HG03439 (cell line): ENCODE data around the gene C16orf86.

Experiments
- ATAC-seq: cut with Tn5 transposase; IDR thresholded peaks from one replicate; pipeline ENCODE4 v1.9.1; 2021; ENCODE audit warnings: mild to moderate bottlenecking, moderate library complexity; ENCODE audit not compliant: unreplicated experiment

The C16orf86 gene

DNA sequence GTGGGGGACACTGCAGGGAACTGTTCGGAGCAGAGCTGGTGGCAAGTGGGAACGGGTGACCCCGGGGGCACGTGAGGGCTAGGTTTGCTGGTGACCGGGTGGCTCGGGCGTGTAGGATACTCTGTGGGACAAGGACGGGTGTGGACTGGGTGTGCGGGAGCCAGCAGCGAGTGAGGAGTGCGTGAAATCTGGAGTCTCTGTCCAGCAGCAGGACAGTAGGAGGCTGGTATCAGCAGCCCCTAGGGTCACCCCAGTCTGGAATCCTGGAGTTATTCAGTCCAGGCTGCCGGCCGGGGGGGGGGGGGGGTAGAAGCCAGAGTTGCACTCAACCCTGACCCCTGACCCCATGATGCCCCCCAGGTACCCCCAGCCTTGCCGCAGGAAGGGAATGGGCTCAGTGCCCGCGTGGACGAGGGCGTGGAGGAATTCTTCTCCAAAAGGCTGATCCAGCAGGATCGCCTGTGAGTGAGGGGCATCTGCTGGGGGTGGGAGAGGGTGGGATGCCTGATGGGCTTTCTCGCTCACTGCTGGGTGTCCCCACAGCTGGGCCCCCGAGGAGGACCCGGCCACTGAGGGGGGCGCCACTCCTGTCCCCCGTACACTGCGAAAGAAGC, 12.7 kb upstream of the C16orf86 start:
- no peak for ATAC-seq

DNA sequence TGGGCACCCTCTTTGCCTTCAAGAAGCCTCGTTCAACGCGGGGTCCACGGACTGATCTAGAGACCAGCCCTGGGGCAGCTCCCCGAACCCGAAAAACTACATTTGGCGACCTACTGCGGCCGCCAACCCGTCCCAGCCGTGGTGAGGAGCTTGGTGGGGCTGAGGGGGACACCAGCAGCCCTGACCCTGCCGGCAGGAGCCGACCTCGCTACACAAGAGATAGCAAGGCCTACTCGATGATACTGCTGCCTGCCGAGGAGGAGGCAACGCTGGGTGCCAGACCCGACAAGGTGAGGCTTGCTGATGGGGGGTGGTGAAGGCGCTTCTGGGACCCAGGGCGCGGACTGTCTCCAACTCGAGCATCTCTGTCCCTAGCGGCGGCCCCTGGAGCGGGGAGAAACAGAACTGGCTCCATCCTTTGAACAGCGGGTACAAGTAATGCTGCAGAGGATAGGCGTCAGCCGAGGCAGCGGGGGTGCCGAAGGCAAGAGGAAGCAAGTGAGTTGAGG, 12.2 kb upstream of the C16orf86 start:
- no peak for ATAC-seq

DNA sequence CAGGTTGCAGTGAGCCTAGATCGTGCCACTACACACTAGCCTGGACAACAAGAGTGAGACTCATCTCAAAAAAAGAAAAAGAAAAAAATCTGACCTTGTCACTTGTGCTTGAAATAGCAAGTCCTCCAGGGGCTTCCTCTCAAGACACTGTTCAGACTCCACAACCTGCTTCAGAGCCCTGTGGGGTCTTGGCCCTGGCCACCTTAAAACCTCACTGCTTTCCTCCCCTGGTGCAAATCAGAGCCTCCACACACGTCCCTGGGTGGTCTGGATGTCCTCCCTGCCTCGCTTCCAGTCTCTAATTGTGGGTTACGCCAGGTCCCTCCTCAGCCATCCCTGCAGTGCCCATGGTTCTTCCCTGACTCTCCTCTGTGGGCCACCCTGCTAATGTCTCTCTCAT, 11.3 kb upstream of the C16orf86 start:
- ATAC-seq = no peak

DNA sequence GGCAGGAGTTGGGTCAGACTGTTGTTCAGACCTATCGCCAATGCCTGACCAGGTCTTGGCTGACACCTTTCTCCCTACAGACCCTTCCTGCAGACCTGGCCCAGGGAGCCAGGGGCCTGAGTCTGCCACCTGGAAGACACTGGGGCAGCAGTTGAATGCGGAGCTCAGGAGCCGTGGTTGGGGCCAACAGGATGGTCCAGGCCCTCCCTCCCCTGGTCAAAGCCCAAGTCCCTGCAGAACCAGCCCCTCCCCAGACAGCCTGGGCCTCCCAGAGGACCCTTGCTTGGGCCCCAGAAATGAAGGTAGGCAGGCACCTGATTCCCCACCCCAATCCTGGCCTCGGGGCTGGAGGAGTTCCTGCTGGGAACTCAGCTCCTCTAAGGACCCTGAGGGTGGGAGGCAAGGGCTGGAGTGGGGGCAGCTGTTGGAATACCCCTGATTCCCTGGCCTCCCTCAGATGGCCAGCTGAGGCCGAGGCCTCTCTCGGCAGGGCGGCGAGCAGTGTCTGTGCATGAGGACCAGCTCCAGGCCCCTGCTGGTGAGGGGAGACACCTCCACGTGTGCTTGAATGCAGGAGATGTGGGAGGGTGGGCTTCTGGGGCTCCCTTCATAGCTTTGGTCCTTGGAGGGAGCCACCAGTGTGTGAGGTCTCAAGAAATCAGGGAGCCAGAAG, 10.1 kb upstream of the C16orf86 start:
- ATAC-seq = no peak

DNA sequence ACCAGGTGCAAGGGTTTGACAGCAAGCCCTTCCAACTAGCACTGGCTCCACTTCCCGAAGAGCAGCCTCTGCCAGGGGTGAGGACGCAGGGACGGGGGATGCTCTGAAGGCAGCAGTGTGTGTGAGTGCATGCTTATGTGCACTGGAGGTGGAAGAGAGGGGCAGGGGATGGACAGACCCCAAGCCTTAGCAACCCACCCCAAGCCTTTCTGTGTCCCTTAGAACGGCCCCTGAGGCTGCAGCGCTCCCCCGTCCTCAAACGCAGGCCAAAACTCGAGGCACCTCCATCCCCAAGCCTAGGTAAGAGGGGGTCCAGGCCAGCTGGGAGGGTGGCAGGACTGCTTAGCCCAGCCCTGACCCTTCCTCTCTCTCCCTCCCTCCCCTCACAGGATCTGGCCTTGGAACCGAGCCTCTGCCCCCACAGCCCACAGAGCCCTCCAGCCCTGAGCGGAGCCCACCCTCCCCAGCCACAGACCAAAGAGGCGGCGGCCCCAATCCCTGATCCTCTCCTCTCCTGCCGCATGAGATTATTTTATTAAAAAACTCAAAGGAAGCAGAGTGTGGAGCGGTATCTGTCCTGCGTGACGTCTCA, 9.5 kb upstream of the C16orf86 start:
- ATAC-seq = no peak

DNA sequence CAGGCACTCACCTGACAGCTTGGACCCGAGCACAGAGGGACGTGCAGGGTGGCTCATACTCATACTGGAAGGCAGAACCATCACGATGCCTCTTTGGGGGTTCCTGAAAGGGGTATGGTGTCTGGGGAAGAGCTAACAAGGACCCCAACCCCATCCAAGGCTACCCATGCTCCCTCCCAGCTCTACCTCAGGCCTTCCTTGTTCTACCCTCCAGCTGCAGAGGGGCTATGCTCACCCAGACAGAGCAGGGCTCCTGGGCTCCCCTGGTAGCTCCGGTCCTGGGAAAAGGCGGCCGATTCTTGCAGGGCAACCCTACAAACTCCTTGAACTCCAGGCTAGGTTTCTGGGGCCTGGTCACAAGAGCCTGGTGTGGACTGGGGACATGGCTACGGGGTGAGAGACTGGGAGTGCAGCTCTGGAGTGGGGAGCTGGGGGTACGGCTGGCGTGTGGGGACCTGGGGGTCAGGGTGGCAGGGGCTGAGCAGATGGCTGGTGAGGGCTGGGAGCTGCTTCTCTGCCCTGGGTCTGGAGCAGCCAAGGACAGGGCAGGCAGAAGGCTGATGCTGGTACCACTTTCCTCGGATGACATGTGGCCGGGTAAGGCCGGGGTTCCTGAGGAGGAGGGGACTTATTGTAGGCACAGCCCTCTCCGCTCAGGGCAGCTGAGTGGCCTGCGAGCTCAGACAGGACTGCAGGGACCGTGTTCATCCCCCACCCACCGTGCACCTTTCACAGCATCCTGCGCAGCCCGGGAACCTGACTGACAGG, 8.7 kb upstream of the C16orf86 start:
- ATAC-seq = no peak

DNA sequence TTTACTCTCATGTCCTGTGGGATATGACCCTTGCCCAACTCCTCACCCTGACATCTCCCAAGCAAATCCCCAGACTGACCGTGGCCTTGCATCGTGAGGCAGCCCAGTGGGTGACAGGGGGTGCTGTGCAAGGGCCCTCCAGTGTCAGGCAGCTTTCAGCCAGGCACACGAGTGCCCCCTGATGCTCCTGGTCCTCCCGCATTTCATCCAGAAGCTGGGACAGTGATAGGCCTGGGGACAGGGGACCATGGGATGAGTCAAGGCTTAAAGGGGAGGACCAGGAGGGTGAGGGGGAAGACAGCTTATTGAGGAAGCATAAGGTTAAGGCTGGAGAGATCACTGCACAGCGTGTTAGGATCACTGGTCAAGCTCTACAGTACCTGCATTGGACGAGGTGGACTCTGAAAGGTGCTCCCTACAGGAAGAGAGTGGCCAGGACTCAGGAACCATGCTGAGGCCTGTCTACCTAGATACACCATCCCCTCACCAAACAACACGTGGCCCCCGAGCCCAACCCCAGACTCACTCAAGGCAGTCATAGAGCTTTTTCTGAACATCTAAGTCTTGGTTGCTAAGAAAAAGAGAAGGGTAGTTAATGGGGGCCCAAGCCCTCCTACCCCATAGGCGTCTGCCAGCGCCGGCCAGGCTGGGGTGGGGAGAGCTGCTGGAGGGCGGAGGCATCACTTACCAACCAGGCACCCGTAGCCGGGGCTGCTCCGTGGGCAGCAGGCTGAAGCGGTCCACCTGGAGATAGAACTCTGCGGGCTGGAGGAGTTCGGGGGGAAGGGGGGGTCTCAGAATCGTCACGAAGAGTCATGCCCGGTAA, 7.6 kb upstream of the C16orf86 start:
- ATAC-seq = no peak

DNA sequence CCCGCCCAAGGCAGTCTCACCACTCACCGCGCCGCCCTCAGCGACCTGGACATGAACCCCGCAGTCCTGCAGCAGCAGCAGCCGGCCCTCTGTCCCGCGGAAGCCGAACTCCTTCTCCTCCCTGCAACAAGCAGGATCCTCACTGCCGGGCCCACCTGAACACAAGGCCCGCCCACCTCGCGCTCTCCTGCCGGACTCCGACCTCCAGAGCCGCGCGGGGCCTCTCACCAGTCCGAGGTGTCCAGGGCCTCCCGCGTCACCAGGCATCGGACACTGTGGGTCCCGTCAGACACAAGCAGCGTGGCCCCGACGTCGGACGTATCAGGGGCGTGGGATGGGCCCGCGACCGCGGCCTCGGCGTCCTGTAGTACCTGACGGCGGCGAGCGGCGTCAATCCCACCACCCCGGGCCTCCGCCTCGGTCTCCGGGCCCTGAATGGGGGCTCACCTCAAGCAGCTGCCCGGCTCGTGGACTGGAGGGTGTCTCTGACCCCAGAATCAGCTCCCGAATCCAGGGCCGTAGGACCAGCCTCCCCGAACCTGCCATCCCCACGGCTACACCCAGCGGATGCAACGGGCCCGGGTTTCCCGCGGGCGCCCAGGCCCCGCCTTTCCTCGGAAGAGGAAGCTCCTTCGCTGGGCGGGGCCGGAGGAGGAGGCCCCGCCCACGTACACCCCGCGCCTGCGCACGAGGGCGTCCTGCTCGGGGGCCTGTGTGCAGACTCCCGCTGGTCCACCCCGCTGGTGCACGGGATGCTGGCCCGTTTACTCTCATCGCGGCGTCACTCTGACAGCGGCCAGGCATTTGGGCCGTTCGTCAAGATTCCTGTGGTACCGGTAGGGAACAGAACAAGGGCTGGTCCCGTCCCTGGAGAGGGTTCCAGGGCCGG, 6.7 kb upstream of the C16orf86 start, which contains the start of gene ACD:
TSS of gene ACD (minus strand) at position 586 of the 889 bp plus-strand sequence. CDS start at position 546, 40 bp downstream.
- ATAC-seq = peak; percentile 50

DNA sequence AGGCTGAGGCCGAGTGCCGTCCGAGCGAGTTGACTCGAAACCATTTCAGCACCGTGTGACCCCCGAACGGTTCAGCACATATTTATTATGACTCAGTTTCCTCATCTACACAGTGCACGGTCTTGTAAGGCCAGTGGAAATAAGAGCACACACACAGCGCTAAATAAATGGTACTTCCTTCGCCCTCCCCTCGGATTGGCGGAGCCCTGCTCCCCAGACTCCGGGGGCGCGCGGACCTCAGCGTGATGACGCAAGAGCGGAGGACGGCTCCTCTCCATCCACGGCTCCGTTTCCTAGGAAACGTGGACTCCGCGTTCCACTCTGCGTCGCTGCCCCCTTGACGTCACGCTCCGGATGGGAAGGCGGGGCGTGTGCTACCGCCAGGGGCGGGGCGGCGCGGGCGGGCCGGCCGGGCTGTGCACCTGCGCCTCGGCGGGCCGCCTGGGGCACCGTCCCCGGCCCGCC, 6.0 kb upstream of the C16orf86 start, which contains the start of gene PARD6A:
TSS of gene PARD6A (plus strand) at position 397 of the 465 bp plus-strand sequence. CDS start 79 bp downstream, outside the sequence.
- peak; percentile 77 for ATAC-seq

DNA sequence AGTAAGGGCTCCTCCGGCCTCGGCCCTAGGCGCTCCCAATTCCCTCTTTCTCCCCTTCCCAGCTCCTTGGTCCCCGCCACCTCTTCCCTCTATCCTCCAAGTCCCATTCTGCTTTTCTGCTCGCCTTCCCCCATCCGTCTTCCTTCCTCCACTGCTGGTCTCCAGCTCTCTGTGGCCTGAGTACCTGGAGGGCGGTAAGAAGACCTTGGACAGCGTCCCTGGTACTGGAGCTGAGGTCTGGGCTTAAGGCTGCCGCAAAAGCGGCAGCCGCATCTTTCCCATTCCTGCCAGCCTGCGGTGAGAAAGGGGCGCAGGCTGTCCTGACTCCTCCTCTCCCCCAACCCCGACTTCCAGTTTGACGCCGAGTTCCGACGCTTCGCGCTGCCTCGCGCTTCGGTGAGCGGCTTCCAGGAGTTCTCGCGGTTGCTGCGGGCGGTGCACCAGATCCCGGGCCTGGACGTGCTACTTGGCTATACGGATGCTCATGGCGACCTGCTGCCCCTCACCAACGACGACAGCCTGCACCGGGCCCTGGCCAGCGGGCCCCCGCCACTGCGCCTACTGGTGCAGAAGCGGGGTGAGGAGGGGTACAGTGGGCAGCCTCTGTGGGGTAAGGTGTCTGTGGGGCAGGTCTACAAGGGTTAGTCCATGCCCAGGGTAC, 5.4 kb upstream of the C16orf86 start:
- ATAC-seq = no peak

DNA sequence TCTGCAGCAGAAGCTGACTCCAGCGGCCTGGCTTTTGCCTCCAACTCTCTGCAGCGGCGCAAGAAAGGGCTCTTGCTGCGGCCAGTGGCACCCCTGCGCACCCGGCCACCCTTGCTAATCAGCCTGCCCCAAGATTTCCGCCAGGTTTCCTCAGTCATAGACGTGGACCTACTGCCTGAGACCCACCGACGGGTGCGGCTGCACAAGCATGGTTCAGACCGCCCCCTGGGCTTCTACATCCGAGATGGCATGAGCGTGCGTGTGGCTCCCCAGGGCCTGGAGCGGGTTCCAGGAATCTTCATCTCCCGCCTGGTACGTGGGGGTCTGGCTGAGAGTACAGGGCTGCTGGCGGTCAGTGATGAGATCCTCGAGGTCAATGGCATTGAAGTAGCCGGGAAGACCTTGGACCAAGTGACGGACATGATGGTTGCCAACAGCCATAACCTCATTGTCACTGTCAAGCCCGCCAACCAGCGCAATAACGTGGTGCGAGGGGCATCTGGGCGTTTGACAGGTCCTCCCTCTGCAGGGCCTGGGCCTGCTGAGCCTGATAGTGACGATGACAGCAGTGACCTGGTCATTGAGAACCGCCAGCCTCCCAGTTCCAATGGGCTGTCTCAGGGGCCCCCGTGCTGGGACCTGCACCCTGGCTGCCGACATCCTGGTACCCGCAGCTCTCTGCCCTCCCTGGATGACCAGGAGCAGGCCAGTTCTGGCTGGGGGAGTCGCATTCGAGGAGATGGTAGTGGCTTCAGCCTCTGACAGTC, 4.5 kb upstream of the C16orf86 start:
- no peak for ATAC-seq

DNA sequence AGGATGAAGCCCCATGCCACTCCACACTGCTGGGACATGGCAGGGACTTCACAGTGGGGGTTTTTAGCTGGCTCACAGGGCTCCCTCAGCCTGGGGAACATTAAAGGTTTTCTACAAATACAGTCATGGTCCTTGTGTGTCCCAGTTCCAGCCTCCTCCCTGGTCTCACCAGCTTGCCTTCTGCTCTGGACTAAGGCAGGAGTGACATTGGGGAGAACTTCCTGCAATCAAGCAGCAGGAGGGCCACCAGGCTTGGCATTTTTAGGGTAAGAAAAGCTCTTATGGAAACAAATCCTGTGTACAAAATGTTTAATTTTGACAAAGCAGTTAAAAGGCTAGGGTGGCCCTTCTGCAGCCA, 4.0 kb upstream of the C16orf86 start:
- no peak for ATAC-seq

DNA sequence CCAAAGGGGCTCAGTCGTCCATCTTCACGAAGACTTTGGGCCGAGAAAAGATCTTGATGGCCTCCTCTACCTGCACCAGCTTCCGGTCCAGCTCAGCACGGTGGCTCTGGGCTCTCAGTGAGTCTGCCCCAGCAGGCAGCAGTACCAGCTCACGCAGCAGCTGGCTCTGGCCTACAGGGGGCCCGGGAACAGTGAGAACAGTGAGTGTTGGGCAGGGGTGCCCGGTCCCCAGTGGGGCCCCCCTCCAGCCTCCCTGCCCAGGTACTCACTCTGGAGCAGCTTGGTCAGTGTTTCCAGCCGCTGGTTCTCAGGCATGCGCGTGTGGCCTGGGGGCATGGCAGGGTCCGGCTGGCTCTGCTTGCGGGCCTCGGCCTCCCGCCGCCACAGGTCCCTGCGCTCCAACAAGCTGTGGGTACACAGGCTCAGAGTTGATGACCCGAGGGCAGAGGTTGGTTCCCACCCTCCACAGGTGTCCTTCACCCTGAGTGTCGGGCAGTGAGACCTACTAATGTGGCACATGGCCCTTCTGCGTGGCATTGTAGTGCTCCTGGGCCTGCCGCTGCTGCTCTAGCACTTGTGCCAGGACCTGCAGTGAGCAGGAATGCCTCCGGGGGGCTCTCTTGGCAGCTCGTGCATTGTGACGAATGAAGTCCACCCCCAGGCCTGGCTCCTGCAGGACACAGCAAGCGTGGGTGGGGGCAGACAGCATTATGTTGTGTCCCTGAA, 3.3 kb upstream of the C16orf86 start:
- no peak for ATAC-seq

DNA sequence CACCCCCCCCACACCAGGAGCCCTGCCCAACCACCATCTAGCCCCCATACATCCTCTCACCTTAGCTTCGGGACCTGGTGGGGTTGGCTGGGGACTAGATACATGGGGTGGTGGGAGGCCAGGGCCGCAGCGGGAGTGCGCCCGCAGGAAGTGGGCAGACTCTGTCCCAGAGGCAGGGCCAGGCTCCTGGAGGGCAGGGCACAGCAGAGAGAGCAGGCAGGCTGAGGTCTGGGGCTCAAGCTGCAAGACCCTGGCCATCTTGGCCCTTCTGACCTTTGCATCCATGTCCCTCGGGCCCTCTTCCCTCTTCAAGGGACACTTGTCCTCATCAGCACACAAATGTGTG, 2.8 kb upstream of the C16orf86 start:
- ATAC-seq = no peak

DNA sequence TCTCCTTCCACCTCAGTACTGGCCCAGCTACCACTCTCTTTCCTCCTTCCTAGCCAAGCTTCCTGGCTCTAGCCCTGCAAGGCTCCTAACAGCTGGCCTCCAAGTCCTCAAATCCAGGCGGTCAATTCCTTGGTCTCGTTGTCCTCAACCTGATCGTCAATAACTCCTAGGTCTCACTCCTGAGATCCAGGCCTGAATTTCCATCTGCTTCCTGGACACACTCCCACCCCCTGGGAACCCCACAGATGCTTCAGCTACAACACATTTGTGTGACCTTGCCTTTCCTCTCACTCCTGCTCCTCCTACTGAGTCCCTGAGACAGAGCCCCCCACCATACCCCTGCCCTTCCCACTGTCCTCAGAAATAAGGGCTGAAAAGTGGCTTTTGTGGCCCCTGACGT, 2.4 kb upstream of the C16orf86 start:
- no peak for ATAC-seq

DNA sequence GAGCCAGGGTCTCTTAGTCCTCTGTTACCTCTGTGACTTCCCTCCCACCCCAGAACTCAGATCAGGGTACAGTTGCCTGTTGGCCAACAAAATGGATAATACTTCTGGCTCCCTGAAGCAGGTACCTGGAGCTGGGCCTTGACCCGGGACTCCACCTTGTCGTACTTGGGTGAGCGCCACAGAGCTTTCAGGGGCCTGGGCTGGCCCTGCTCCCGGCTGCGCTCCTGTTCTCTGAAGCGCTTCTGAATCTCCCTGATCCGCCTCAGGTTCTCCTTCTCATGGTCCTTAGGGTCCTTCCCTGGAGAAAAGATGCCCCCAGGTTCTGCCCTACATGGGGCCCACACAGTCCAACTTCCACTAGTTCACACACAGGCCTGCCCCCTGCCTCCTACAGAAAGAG, 1.7 kb upstream of the C16orf86 start:
- no peak for ATAC-seq

DNA sequence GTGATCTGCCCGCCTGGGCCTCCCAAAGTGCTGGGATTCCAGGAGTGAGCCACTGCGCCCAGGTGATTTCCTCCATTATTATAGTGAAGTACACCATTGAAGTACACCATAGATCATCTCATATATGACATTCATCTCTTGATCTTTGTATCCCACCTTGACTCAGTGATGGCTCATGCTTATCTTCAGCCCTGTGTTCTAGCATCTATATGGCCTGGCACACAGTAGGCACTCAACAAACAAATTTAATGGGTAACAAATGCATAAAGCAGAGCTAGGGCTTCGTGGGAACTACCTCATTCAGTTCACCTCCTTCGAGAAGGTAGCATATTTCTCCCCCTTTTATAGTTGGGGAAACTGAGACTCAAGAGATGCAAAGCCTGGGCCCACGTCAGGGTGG, 1.0 kb upstream of the C16orf86 start:
- ATAC-seq = no peak
